Measurements from ENCODE around the gene SPINK2.

SPINK2 gene

DNA sequence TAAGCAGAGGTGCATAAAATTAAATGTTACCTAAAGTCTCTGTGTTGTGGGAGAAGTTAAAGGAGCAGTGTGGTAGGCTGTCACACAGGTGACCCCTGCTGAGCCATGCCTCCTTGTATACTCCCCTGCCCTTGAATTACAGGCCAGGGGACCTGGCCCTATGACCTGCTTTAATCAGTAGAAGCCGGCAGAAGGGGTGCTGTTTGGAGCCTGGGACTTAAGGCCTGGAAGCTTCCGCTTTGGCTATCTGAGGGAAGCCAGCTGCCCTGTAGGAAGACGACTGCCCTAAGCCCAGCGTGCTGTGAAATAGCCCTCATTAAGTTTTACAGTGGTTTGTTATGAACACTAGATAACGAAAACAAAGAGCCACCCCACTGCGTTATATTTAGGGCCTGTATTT, 34.1 kb downstream of the SPINK2 start:
- no peak for TF ChIP-seq POLR2A (IDR thresholded peaks at IDR 0.05; ENCODE audit: low read length)
- TF ChIP-seq GATA1 (IDR thresholded peaks at IDR 0.05; ENCODE audit: low read depth, low read length), result no peak
- DNase-seq, result no peak

DNA sequence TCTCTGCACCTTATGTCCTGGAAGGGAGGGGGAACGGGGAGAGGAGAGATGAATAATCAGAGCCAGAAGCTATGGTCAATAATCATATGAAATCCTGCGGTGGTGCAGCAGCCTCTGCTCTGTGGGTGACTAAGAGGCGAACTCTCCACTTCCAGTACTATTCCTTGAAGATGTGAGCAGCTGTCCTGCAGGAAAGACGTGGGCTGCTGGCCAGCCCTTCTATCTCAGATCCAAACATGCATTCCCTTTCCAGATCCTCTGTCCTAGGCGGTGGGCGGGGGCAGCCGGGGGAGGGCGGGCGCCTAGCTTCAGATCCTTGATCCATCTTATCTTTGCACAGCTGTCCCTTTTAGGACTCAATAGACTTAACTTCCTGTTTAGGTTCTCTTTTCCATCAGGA, 34.5 kb downstream of the SPINK2 start:
- DNase-seq, result no peak
- TF ChIP-seq POLR2A (IDR thresholded peaks at IDR 0.05; ENCODE audit: low read length) (no peak), GATA1 (IDR thresholded peaks at IDR 0.05; ENCODE audit: low read depth, low read length) (no peak)

DNA sequence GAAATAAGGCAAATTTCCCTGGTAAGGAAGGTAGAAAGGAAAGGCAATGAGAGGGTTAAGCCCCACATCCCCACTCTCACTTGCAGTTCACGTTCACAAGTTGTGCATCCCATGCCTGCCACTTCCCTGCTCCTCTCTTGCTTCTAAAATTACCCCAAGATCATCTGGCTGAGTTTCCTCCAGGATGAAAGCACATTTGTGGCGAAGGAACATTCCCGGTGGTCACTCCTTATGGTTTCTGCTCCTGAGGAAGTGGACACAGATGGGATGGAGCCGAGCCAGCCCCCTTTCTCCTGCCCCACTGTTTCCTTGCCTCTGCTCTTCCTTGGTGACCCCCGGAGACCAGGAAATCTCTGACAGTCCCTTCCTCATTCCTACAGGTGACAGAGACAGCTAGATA, 37.5 kb downstream of the SPINK2 start:
- no peak for DNase-seq
- no peak for TF ChIP-seq GATA1 (IDR thresholded peaks at IDR 0.05; ENCODE audit: low read depth, low read length)
- TF ChIP-seq POLR2A (IDR thresholded peaks at IDR 0.05; ENCODE audit: low read length), result no peak

DNA sequence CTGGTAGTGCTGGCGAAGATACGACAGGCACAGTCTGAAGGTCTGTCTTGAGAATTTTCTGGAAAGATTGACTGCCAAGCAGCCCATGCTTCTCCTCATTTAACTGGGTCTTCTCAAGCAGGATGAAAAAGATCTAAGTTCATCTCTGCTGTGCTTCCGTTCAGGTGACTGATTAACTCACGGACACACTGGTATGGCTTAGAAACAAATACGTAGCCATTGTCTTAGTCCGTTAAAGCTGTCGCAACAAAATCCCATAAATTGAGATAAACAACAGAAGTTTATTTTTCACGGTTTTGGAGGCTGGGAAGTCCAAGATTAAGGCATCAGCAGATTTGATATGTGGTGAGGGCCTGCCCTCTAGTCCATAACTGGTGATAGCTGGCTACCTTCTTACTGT, 39.5 kb downstream of the SPINK2 start:
- TF ChIP-seq GATA1 (IDR thresholded peaks at IDR 0.05; ENCODE audit: low read depth, low read length) (no peak), POLR2A (IDR thresholded peaks at IDR 0.05; ENCODE audit: low read length) (no peak)
- DNase-seq, result no peak

DNA sequence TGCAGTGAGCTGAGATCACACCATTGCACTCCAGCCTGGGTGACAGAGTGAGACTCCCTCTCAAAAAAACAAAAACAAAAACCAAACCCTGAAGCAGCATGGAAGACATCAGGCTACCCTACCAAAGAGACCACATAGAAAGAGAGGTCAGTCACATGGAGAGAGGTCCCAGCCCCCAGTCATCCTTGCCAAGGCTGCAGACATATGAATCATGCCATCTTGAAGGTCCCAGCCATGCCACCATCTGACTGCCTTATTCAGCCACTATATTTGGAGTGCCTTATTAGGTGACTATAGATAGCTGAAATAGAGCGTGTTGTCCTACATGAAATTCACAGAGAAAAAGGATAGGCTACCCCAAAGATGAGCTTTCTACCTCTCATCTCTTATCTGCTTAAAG, 48.2 kb downstream of the SPINK2 start:
- DNase-seq, result no peak
- TF ChIP-seq POLR2A (IDR thresholded peaks at IDR 0.05; ENCODE audit: low read length) (no peak), GATA1 (IDR thresholded peaks at IDR 0.05; ENCODE audit: low read depth, low read length) (no peak)

DNA sequence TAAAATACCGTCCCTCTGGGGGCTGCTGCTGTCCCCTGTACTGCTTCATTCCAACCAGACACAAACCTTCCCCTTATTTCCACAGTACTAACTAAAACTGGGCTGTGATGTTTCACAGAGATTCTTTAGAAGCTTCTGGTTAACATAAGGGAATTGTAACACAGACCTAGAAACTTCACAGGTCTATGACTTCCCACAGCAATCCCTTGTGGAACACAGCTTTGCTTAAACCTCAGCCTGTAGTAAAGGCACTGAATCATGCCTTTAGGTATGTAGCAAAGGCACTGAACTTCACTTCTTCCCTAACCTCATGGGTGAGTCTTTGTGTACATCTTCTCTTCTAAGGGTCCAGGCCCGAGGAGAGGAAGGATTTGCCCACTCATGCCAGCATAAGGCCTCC, 49.4 kb downstream of the SPINK2 start:
- no peak for DNase-seq
- TF ChIP-seq GATA1 (IDR thresholded peaks at IDR 0.05; ENCODE audit: low read depth, low read length) (no peak), POLR2A (IDR thresholded peaks at IDR 0.05; ENCODE audit: low read length) (no peak)

DNA sequence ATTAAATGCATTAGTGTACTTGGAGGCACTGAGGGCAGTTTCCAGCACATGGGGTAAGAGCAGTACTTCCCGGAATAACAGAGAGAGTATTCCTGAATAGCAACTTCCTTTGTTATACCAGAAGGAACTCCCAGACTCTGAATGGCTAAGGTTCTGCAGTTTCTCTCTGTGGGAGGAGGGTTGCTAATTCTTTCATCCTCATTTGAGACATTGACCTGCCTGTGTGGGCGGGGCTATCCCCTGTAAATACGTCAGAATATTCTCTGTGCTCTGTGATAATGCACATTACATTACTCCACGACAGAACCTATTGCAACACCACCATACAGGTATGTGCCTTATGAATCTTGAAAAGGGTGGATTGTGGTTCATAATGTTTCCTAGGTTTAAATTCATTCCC, 52.7 kb downstream of the SPINK2 start:
- TF ChIP-seq GATA1 (IDR thresholded peaks at IDR 0.05; ENCODE audit: low read depth, low read length) (no peak), POLR2A (IDR thresholded peaks at IDR 0.05; ENCODE audit: low read length) (no peak)
- DNase-seq, result no peak

DNA sequence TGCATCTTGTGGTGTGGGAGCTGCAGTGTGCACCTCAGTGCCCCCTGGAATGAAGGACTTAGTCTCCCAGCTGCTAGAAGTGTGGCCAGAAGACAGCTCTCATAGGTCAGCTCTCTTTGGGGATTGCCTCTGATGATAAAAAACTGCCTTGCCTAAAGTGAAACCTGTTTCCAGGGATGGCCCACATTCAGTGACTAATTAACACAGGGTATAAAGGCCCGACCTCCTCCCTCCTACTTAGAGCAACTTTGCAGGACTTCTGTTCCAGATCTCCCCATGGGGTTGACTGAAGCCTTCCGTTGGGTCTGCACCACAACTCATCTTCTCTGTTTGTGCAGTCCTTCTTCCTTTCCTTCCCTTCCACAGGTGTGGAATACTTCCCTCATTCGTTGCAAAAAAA, 53.2 kb downstream of the SPINK2 start:
- no peak for DNase-seq
- TF ChIP-seq GATA1 (IDR thresholded peaks at IDR 0.05; ENCODE audit: low read depth, low read length), result no peak
- no peak for TF ChIP-seq POLR2A (IDR thresholded peaks at IDR 0.05; ENCODE audit: low read length)

DNA sequence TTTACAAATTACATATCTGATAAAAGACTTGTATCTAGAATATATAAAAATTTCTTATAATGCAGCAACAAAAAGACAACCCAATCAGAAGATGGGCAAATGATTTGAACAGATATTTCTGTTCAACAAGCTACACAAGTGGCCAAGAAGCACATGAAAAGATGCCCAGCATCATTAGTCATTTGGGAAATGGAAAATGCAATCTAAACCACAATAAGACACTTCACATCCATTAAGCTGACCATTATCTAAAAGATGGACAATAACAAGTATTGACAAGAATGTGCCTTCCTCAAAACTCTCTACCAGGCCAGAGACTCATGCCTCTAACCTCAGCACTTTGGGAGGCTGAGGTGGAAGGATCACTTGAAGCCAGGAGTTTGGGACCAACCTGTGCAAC, 53.9 kb downstream of the SPINK2 start:
- no peak for DNase-seq
- no peak for TF ChIP-seq POLR2A (IDR thresholded peaks at IDR 0.05; ENCODE audit: low read length)
- no peak for TF ChIP-seq GATA1 (IDR thresholded peaks at IDR 0.05; ENCODE audit: low read depth, low read length)

DNA sequence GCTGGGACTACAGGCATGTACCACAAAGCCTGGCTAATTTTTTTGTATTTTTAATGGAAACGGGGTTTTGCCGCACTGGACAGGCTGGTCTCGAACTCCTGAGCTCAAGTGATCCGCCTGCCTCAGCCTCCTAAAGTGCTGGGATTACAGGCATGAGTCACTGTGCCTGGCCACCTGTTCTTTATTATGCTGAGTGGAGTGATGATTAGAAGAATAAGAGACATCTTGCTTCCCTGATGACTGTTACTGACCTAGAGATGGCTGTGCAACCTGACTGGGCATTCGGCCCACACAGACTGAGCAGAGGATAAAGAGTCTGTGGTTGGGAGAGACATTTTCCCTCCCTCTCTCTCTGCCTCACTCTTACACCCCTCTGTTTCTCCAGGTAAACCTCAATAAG, 56.7 kb downstream of the SPINK2 start:
- DNase-seq, result no peak

DNA sequence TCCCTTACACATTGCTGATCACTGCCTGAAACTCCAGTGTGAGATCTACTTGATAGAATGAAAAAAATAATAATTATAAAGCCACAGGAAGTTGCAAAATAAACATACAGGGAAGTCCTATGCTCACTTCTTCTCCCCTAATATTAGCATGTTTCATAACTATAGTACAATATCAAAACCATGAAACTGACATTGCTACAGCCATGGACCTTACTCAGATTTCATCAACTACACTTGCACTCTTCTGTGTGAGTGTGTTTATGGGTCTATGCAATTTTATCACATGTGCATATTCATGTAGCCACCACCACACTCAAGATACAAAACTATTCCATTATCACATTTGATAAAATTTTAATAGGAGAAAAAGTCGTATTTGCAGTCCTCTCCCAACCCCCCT, 57.3 kb downstream of the SPINK2 start:
- DNase-seq, result no peak
- TF ChIP-seq GATA1 (IDR thresholded peaks at IDR 0.05; ENCODE audit: low read depth, low read length) (no peak), POLR2A (IDR thresholded peaks at IDR 0.05; ENCODE audit: low read length) (no peak)

More for the DNA sequence above, 56.7 kb downstream of the SPINK2 start:
- no peak for TF ChIP-seq POLR2A (IDR thresholded peaks at IDR 0.05; ENCODE audit: low read length)
- TF ChIP-seq GATA1 (IDR thresholded peaks at IDR 0.05; ENCODE audit: low read depth, low read length), result no peak

DNA sequence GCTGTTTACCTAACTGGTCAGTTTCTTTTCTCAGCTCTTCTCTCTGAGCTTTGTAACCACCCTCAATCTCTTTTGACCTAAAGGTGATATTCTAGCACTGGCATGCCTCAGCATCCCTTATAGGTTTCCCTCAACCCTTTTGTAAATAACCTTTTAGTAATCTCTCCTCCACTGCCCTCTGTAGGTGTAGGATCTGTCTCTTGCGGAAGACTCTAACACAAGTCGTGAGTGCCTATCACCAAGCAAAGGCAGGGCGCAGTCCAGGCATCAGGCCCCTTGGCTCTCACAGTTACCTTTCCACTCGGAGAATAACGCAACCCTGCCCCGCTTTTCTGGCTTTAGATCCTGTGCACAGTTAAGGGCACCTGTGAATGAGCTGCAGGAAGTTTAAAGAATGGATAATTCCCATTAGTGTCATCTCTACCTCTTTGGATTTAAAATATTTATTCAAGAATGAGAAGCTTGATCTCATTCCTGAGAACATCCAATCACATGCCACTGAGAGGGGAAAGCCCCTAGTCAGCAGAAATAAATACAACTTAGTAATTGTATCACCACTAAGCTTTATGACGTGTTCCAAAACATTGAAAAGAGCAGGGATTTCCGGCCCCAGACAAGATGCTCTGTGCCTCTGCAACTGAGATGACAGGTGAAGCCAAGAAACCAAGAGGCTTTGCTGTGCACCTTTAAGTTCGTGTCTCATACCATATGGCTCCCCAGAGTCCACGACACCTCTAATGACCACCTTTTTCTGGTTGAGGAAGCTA, 58.8 kb downstream of the SPINK2 start:
- no peak for DNase-seq

DNA sequence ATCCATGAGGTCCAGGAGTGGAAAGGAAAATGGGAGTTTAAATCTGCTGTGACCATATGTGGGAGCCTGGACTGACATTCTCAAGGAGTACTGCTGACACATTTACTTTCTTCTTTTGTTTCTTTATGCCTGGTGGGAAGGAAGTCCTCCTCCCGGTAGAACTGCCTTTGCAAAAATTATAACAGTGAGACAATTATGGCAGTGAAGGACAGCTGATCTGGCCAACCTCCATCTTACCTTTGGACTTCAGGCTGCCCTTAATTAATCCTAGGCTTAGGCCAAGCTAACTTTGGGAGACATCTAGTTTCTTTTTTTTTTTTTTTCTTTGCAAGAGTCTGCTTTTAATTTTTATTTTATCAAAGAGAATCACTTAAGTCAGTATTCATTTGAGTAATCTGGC, 61.3 kb downstream of the SPINK2 start:
- DNase-seq, result no peak
- TF ChIP-seq GATA1 (IDR thresholded peaks at IDR 0.05; ENCODE audit: low read depth, low read length) (no peak), POLR2A (IDR thresholded peaks at IDR 0.05; ENCODE audit: low read length) (no peak)

More for the DNA sequence above, 58.8 kb downstream of the SPINK2 start:
- TF ChIP-seq GATA1 (IDR thresholded peaks at IDR 0.05; ENCODE audit: low read depth, low read length), result no peak
- no peak for TF ChIP-seq POLR2A (IDR thresholded peaks at IDR 0.05; ENCODE audit: low read length)

Data from erythroblast (primary cell).